ENCODE data around the gene UBE3A. TPM values are rescaled to one million over a fixed set of nuclear protein-coding genes. Genes with fewer than 3 reads are reported as not detected.

Gene UBE3A
- total and polyA plus RNA-seq, 10 of the 15 experiments (the other 5 are each of a cell fraction or from before 2014, with no cell fraction given): 29.4 to 82.9 (median 58.7) TPM

DNA sequence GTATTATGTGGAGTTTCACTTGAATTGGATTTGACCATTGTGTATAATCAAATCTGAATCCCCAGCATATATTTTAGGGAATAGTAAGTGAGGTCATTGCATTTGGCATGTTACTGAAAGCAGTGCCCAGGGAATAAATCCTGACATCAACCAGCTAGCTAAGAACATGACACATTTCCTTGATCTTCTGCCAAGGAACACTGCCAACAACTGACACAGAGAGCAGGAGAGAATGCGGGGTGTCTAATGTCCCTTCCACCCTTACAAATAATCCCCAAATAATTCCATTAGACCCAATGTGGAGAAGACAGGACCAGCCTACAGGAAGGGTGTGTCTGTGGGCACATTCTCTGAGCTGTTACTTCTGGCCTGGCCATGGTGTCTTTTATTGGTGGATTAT, 30.6 kb upstream of the UBE3A start:
- FAIRE-seq (no peak), DNase-seq (ENCODE audit: low read depth, low spot score) (no peak), ATAC-seq (no peak)
- no TSS peak for BruUV-seq (replicated peaks)
- Histone ChIP-seq H3K4me1 (ENCODE audit: control insufficient read depth, insufficient read depth, low read length) (no peaks in the 10 kb centered on the region), H4K20me1 (ENCODE audit: control insufficient read depth, insufficient read depth) (no peaks in the 10 kb centered on the region), H2AFZ (ENCODE audit: control insufficient read depth, low read depth, low read length) (no peak overlapping the region), H3K9me3 (replicated peaks; ENCODE audit: control insufficient read depth, insufficient read depth, low read length) (no peaks in the 10 kb centered on the region; the same call in 2 of the 3 replicates), H3K4me2 (ENCODE audit: control insufficient read depth, insufficient read depth) (no peak overlapping the region), H3K27me3 (replicated peaks in 1 of 2; ENCODE audit: control insufficient read depth in 2 of 2, insufficient read depth in 2 of 2, low read length in 1 of 2) (no peaks in the 10 kb centered on the region), H3K36me3 (ENCODE audit: control insufficient read depth in 2 of 2, insufficient read depth in 2 of 2, low read length in 1 of 2) (no peaks in the 10 kb centered on the region), H3K27ac (ENCODE audit: control insufficient read depth, insufficient read depth) (no peak overlapping the region), H3K79me2 (ENCODE audit: control insufficient read depth, insufficient read depth, low read length) (no peaks in the 10 kb centered on the region), H3K9ac (ENCODE audit: control insufficient read depth, insufficient read depth, low read length) (no peak overlapping the region), H3K4me3 (no peak overlapping the region)
- 81% methylated on average over 1 of the region's 1 CpG for WGBS (ENCODE audit: insufficient coverage, insufficient replicate concordance, low lambda C conversion rate, missing lambda C conversion rate)
- ChIA-PET SMC1A (ENCODE audit: uncharacterized antibody, unreplicated experiment) (interaction anchor here (1.1 kb wide), 1 partner anchor 9 kb away, joined by 3 read pairs; no protein-coding TSS in a partner anchor), RAD21 (ENCODE audit: unreplicated experiment) (interaction anchor here (0.6 kb wide), 1 partner anchor 1948 kb away, joined by 3 read pairs; no protein-coding TSS in a partner anchor), CTCF (no interaction called here), POLR2A (no interaction called here)
- in situ Hi-C loops (cut with MboI) (loop anchor here (25.0 kb wide), 1 partner anchor 257 kb away; no protein-coding TSS in a partner anchor), intact Hi-C loops (cut with micrococcal nuclease; ENCODE audit: unreplicated experiment) (no loop called here)
- TF ChIP-seq SIN3A (IDR thresholded peaks at IDR 0.05; ENCODE audit: low read depth, low read length) (no peak), NFYA (IDR thresholded peaks at IDR 0.05; ENCODE audit: borderline replicate concordance, low read depth, low read length) (no peak), SPI1 (IDR thresholded peaks at IDR 0.05; ENCODE audit: borderline replicate concordance, insufficient read depth, low read depth, low read length) (no peak), SMAD1 (IDR thresholded peaks at IDR 0.05; ENCODE audit: low read depth, partially characterized antibody) (no peak), SIX5 (IDR thresholded peaks at IDR 0.05; ENCODE audit: low read depth, low read length, severe bottlenecking) (no peak), ZBED1 (IDR thresholded peaks at IDR 0.05; ENCODE audit: borderline replicate concordance) (no peak), JUND (IDR thresholded peaks at IDR 0.05; ENCODE audit: low read depth, low read length) (no peak), HCFC1 (IDR thresholded peaks at IDR 0.05; ENCODE audit: low read length) (no peak), STAT3 (IDR thresholded peaks at IDR 0.05; ENCODE audit: low read depth, low read length) (no peak), CBFB (IDR thresholded peaks at IDR 0.05; ENCODE audit: low read depth) (no peak)

All from GM12878 (cell line).